Esophagus squamous epithelium (tissue), 4 donors: ENCODE data around the gene MEA1.

Source experiments
- POLR2A ChIP-seq, 4 donors: fragments of 450-650 bp; IDR thresholded peaks; one replicate each; pipeline ENCODE4 v1.6.1; 2017; ENCODE audit warnings: antibody characterized with exemption in 4 of 4, mild to moderate bottlenecking in 4 of 4, moderate library complexity in 3 of 4
- TF ChIP-seq, protein P1 (sequence below), 6 experiments: fragments of 450-650 bp in 4 of 6; fragments of 200-600 bp in 2 of 6; sonication (generic) in 2 of 6; IDR thresholded peaks; one replicate each; pipeline ENCODE4 v1.5.1; 2016 to 2019; ENCODE audit warnings: antibody characterized with exemption in 6 of 6, mild to moderate bottlenecking in 4 of 6, moderate library complexity in 4 of 6

DNA sequence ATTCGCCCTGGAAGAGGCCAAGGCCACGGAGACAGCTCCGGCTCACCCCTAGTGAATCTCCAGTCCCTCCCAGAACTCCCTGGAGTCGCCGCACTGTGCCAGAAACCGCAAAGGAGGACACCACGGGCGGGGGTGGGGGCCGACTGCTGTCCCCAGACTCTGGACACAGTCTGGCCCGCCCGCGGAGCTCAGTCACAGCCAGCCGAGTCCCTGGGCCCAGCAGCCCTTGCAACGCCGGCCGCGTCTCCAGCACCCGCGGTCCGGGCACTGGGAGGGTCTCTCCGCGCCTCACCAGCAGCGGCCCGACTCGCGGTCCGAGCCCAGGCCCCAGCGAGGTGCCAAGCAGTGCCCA lies 35.3 kb downstream of the MEA1 start:
- TF ChIP-seq, protein P1, sequence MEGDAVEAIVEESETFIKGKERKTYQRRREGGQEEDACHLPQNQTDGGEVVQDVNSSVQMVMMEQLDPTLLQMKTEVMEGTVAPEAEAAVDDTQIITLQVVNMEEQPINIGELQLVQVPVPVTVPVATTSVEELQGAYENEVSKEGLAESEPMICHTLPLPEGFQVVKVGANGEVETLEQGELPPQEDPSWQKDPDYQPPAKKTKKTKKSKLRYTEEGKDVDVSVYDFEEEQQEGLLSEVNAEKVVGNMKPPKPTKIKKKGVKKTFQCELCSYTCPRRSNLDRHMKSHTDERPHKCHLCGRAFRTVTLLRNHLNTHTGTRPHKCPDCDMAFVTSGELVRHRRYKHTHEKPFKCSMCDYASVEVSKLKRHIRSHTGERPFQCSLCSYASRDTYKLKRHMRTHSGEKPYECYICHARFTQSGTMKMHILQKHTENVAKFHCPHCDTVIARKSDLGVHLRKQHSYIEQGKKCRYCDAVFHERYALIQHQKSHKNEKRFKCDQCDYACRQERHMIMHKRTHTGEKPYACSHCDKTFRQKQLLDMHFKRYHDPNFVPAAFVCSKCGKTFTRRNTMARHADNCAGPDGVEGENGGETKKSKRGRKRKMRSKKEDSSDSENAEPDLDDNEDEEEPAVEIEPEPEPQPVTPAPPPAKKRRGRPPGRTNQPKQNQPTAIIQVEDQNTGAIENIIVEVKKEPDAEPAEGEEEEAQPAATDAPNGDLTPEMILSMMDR (IDR thresholded peaks at IDR 0.05), result no peak
- TF ChIP-seq POLR2A (IDR thresholded peaks at IDR 0.05), result no peak
